Endodermal cell (in vitro differentiated cells): ENCODE measurements around the gene ILKAP. TPM values are rescaled to one million over a fixed set of nuclear protein-coding genes. Genes with fewer than 3 reads are reported as not detected.

ENCODE experiments used
- DNase-seq: peaks from one replicate; pipeline ENCODE4 v3.0.0-alpha.2; 2017
- H3K27ac ChIP-seq: 2 replicates; pipeline ENCODE4 v1.5.1; 2013; ENCODE audit warnings: mild to moderate bottlenecking, low read depth, low read length, moderate library complexity
- H3K27me3 ChIP-seq: 2 replicates; pipeline ENCODE4 v1.6.1; 2013; ENCODE audit warnings: mild to moderate bottlenecking, low read length, moderate library complexity; ENCODE audit not compliant: insufficient read depth, control insufficient read depth, poor library complexity, severe bottlenecking
- H3K36me3 ChIP-seq: 2 replicates; pipeline ENCODE4 v1.7.0; 2013; ENCODE audit warnings: mild to moderate bottlenecking, low read length, moderate library complexity; ENCODE audit not compliant: control insufficient read depth, insufficient read depth
- H3K4me1 ChIP-seq: one replicate; pipeline ENCODE4 v1.7.0; 2013; ENCODE audit warnings: low read length; ENCODE audit not compliant: control insufficient read depth, insufficient read depth
- H3K4me3 ChIP-seq: 2 replicates; pipeline ENCODE4 v1.5.1; 2013; ENCODE audit warnings: mild to moderate bottlenecking, low read length, moderate library complexity
- H3K9ac ChIP-seq: 2 replicates; pipeline ENCODE4 v1.6.1; 2013; ENCODE audit warnings: mild to moderate bottlenecking, low read length, moderate library complexity; ENCODE audit not compliant: poor library complexity, severe bottlenecking; ENCODE audit errors: extremely low read depth
- H3K9me3 ChIP-seq: 2 replicates; pipeline ENCODE4 v1.6.1; 2013; ENCODE audit warnings: mild to moderate bottlenecking, low read length, moderate library complexity; ENCODE audit not compliant: control insufficient read depth
- H3K27ac Mint-ChIP-seq: 2 replicates; pipeline ENCODE4 v1.8.0; 2020; ENCODE audit warnings: mixed read lengths
- H3K27me3 Mint-ChIP-seq: 2 replicates; pipeline ENCODE4 v1.8.0; 2021; ENCODE audit warnings: mild to moderate bottlenecking, mixed read lengths; ENCODE audit not compliant: insufficient read depth
- H3K36me3 Mint-ChIP-seq: 2 replicates; pipeline ENCODE4 v1.8.0; 2020; ENCODE audit warnings: low read depth, mixed read lengths
- H3K4me1 Mint-ChIP-seq: 2 replicates; pipeline ENCODE4 v1.8.0; 2020; ENCODE audit warnings: mixed read lengths
- H3K4me3 Mint-ChIP-seq: 2 replicates; pipeline ENCODE4 v1.8.0; 2020; ENCODE audit warnings: mild to moderate bottlenecking, moderate library complexity, mixed read lengths
- H3K9me3 Mint-ChIP-seq: 2 replicates; pipeline ENCODE4 v1.8.0; 2020; ENCODE audit warnings: mild to moderate bottlenecking, mixed read lengths
- CTCF ChIP-seq: fragments of 200-600 bp; sonication (generic); conservative IDR thresholded peaks from 2 replicates; pipeline ENCODE4 v1.5.0; 2021; ENCODE audit warnings: antibody characterized with exemption, mild to moderate bottlenecking
- WGBS, 2 experiments: methylation state at CpG; one replicate each; pipeline versions ENCODE4 v1.1.5 to v1.1.7; 2013; ENCODE audit warnings: missing lambda C conversion rate in 2 of 2, mixed read lengths in 1 of 2; ENCODE audit not compliant: insufficient coverage in 1 of 2, insufficient read length in 1 of 2; 5-methylcytosine and 5-hydroxymethylcytosine counted together
- total RNA-seq, 2 donors: library from RNA; stranded (reverse); fragmentation: NEBNext Ultra II Directional in 1 of 2; extraction: Animal tissue kit (Norgen Biotek cat#: 25700) in 1 of 2; gene quantifications; 2 replicates in 1 of 2; 3 replicates in 1 of 2; pipeline ENCODE4 v1.2.1, GENCODE V29; 2021

The ILKAP gene
- total RNA-seq, 2 donors from 2014 or later, result 40.9 to 46.4 TPM

GRCh38 chr2:238225121-238225520 is 21.6 kb upstream of the ILKAP start:
- H3K4me1 ChIP-seq, result no peaks in the 10 kb centered on the region
- no peak overlapping the region for H3K9ac ChIP-seq
- Mint-ChIP-seq H3K27ac (no peak overlapping the region), H3K36me3 (no peaks in the 10 kb centered on the region), H3K4me3 (no peak overlapping the region), H3K9me3 (no peaks in the 10 kb centered on the region), H3K4me1 (no peaks in the 10 kb centered on the region), H3K27me3 (peaks cover 24% of the 10 kb centered on the region)
- no peaks in the 10 kb centered on the region for H3K9me3 ChIP-seq
- H3K27me3 ChIP-seq, result peaks cover 1% of the 10 kb centered on the region
- no peak for TF ChIP-seq CTCF
- no peak overlapping the region for H3K27ac ChIP-seq
- WGBS, 2 experiments, result 86 to 87% methylated on average over 8 to 13 of the region's 13 CpGs
- no peak overlapping the region for H3K4me3 ChIP-seq
- H3K36me3 ChIP-seq, result no peaks in the 10 kb centered on the region
- DNase-seq, result no peak

- no peaks in the 10 kb centered on the region for H3K27me3 ChIP-seq
- Mint-ChIP-seq H3K36me3 (no peaks in the 10 kb centered on the region), H3K4me1 (no peaks in the 10 kb centered on the region), H3K27me3 (peaks cover 18% of the 10 kb centered on the region), H3K27ac (no peak overlapping the region), H3K9me3 (no peaks in the 10 kb centered on the region), H3K4me3 (no peak overlapping the region)
- H3K4me1 ChIP-seq, result no peaks in the 10 kb centered on the region
- 95 to 96% methylated on average over 23 to 28 of the region's 29 CpGs for WGBS, 2 experiments
- H3K9ac ChIP-seq, result no peak overlapping the region
- no peak for TF ChIP-seq CTCF
- H3K36me3 ChIP-seq, result no peaks in the 10 kb centered on the region
- no peaks in the 10 kb centered on the region for H3K9me3 ChIP-seq
- no peak for DNase-seq
- no peak overlapping the region for H3K27ac ChIP-seq
- H3K4me3 ChIP-seq, result no peak overlapping the region
Measured at GRCh38 chr2:238224356-238225035, 21.0 kb upstream of the ILKAP start.

- peaks cover 1% of the 10 kb centered on the region for H3K9me3 Mint-ChIP-seq
- no peak overlapping the region for H3K27ac Mint-ChIP-seq
- no peak overlapping the region for H3K4me3 ChIP-seq
- H3K36me3 ChIP-seq, result no peaks in the 10 kb centered on the region
- H3K27me3 Mint-ChIP-seq, result no peaks in the 10 kb centered on the region
- H3K36me3 Mint-ChIP-seq, result no peaks in the 10 kb centered on the region
- H3K27me3 ChIP-seq, result no peaks in the 10 kb centered on the region
- TF ChIP-seq CTCF, result no peak
- no peak overlapping the region for H3K27ac ChIP-seq
- no peaks in the 10 kb centered on the region for H3K4me1 ChIP-seq
- whole genome bisulfite sequencing, 2 experiments, result 88 to 89% methylated on average over 17 to 23 of the region's 23 CpGs
- H3K4me1 Mint-ChIP-seq, result no peaks in the 10 kb centered on the region
- no peak overlapping the region for H3K9ac ChIP-seq
- H3K4me3 Mint-ChIP-seq, result no peak overlapping the region
- DNase-seq, result peak; percentile 67
- H3K9me3 ChIP-seq, result no peaks in the 10 kb centered on the region
Measured at GRCh38 chr2:238220892-238221521, 17.5 kb upstream of the ILKAP start.
